Measurements from ENCODE around the gene MTMR3.

MTMR3 gene

GRCh38 chr22:29870574-29870973, 12.4 kb upstream of the MTMR3 start:
- DNase-seq (ENCODE audit: low read depth) = no peak

- no peak for DNase-seq (ENCODE audit: low read depth)
Observed at GRCh38 chr22:29871684-29872083, 11.3 kb upstream of the MTMR3 start.

- DNase-seq (ENCODE audit: low read depth) = no peak
Observed at GRCh38 chr22:29872144-29872893, 10.7 kb upstream of the MTMR3 start.

GRCh38 chr22:29872989-29873388, 10.0 kb upstream of the MTMR3 start:
- DNase-seq (ENCODE audit: low read depth) = no peak

- no peak for DNase-seq (ENCODE audit: low read depth)
Observed at GRCh38 chr22:29873943-29874342, 9.0 kb upstream of the MTMR3 start.

GRCh38 chr22:29877620-29878019, 5.4 kb upstream of the MTMR3 start:
- DNase-seq (ENCODE audit: low read depth) = no peak

GRCh38 chr22:29879753-29880152, 3.2 kb upstream of the MTMR3 start:
- DNase-seq (ENCODE audit: low read depth) = no peak

- DNase-seq (ENCODE audit: low read depth) = no peak
Observed at GRCh38 chr22:29882716-29883044, 294 bp upstream of the MTMR3 start.

GRCh38 chr22:29883775-29884097, 762 bp downstream of the MTMR3 start:
- DNase-seq (ENCODE audit: low read depth) = no peak

GRCh38 chr22:29885610-29886009, 2.6 kb downstream of the MTMR3 start:
- DNase-seq (ENCODE audit: low read depth) = no peak

- no peak for DNase-seq (ENCODE audit: low read depth)
Observed at GRCh38 chr22:29886596-29886995, 3.6 kb downstream of the MTMR3 start.

GRCh38 chr22:29887358-29887757, 4.4 kb downstream of the MTMR3 start:
- no peak for DNase-seq (ENCODE audit: low read depth)

GRCh38 chr22:29890760-29891159, 7.8 kb downstream of the MTMR3 start:
- no peak for DNase-seq (ENCODE audit: low read depth)

GRCh38 chr22:29892315-29893156, 9.6 kb downstream of the MTMR3 start:
- no peak for DNase-seq (ENCODE audit: low read depth)

- DNase-seq (ENCODE audit: low read depth) = no peak
Observed at GRCh38 chr22:29901354-29901753, 18.4 kb downstream of the MTMR3 start.

- DNase-seq (ENCODE audit: low read depth) = no peak
Observed at GRCh38 chr22:29903371-29903770, 20.4 kb downstream of the MTMR3 start.

GRCh38 chr22:29904020-29904419, 21.0 kb downstream of the MTMR3 start:
- no peak for DNase-seq (ENCODE audit: low read depth)

GRCh38 chr22:29907753-29908515, 25.0 kb downstream of the MTMR3 start:
- no peak for DNase-seq (ENCODE audit: low read depth)

- DNase-seq (ENCODE audit: low read depth) = no peak
Observed at GRCh38 chr22:29912141-29912540, 29.2 kb downstream of the MTMR3 start.

- no peak for DNase-seq (ENCODE audit: low read depth)
Observed at GRCh38 chr22:29912605-29913398, 29.8 kb downstream of the MTMR3 start.

- no peak for DNase-seq (ENCODE audit: low read depth)
Observed at GRCh38 chr22:29914165-29914564, 31.2 kb downstream of the MTMR3 start.

- no peak for DNase-seq (ENCODE audit: low read depth)
Observed at GRCh38 chr22:29914991-29915533, 32.1 kb downstream of the MTMR3 start.

Measured in stimulated activated CD8-positive, alpha-beta memory T cell treated with anti-CD3 and anti-CD28 coated beads, Interleukin-15, amount 100 ng/mL, for 24 hours (primary cell).